T-cell (primary cell): ENCODE measurements around the gene EPHA2. TPM values are rescaled to one million over a fixed set of nuclear protein-coding genes. Genes with fewer than 3 reads are reported as not detected.

Experiments
- ATAC-seq, 4 experiments: fragments of 200-7000 bp in 3 of 4; fragments of 150-1000 bp in 1 of 4; cut with Tn5 transposase; replicated peaks in 1 of 4; 1 replicate in 3 of 4; 2 replicates in 1 of 4; pipeline ENCODE4 v1.10.0; 2021; ENCODE audit warnings: moderate library complexity in 3 of 4, mild to moderate bottlenecking in 2 of 4, moderate number of reproducible peaks in 1 of 4
- CTCF ChIA-PET, 2 donors: fragments of 300-600 bp; sonication (Branson Sonifier 250); formaldehyde crosslinking; loops; one replicate each; lab custom pipeline; 2022; ENCODE audit warnings: antibody characterized with exemption in 2 of 2; lab: Charles Lee
- POLR2A ChIA-PET, 2 donors: fragments of 300-600 bp; sonication (Branson Sonifier 250); formaldehyde crosslinking; loops; one replicate each; lab custom pipeline; 2022; ENCODE audit warnings: antibody characterized with exemption in 2 of 2; lab: Charles Lee
- DNase-seq, 35 experiments: peaks; one replicate each; pipeline versions ENCODE4 v3.0.0 to v3.0.0-alpha.2; 2013 to 2023
- H3K27ac ChIP-seq: one replicate; pipeline ENCODE4 v1.5.1; 2013; ENCODE audit warnings: low read length
- H3K27me3 ChIP-seq, 2 experiments: replicated peaks in 1 of 2; 1 replicate in 1 of 2; 2 replicates in 1 of 2; pipeline versions ENCODE4 v1.6.1 to v1.7.0; 2013; ENCODE audit warnings: low read length in 1 of 2, mixed read lengths in 1 of 2; ENCODE audit not compliant: control insufficient read depth in 2 of 2, insufficient read depth in 2 of 2; ENCODE audit errors: extremely low read depth in 1 of 2
- H3K36me3 ChIP-seq, 2 donors: 1 replicate in 1 of 2; 2 replicates in 1 of 2; pipeline versions ENCODE4 v1.6.1 to v1.7.0; 2013; ENCODE audit warnings: low read length in 1 of 2; ENCODE audit not compliant: control insufficient read depth in 2 of 2, insufficient read depth in 1 of 2; ENCODE audit errors: extremely low read depth in 1 of 2
- H3K4me1 ChIP-seq, 2 experiments: 1 replicate in 1 of 2; 2 replicates in 1 of 2; pipeline versions ENCODE4 v1.6.1 to v1.7.0; 2013; ENCODE audit warnings: low read length in 2 of 2, mixed read lengths in 1 of 2; ENCODE audit not compliant: insufficient read depth in 2 of 2, control insufficient read depth in 1 of 2; ENCODE audit errors: extremely low read depth in 1 of 2
- H3K4me3 ChIP-seq, 2 donors: 1 replicate in 1 of 2; 2 replicates in 1 of 2; pipeline versions ENCODE4 v1.5.1 to v1.7.0; 2013; ENCODE audit warnings: mild to moderate bottlenecking in 2 of 2, low read length in 1 of 2, moderate library complexity in 1 of 2; ENCODE audit not compliant: control insufficient read depth in 1 of 2; ENCODE audit errors: extremely low read depth in 1 of 2
- H3K9me3 ChIP-seq: 2 replicates; pipeline ENCODE4 v1.7.0; 2013
- H3K27ac Mint-ChIP-seq, 2 donors: one replicate each; pipeline ENCODE4 v1.8.0; 2020 to 2021; ENCODE audit warnings: mild to moderate bottlenecking in 2 of 2, mixed read lengths in 2 of 2
- H3K27me3 Mint-ChIP-seq, 2 donors: one replicate each; pipeline ENCODE4 v1.8.0; 2021 to 2022; ENCODE audit warnings: mixed read lengths in 2 of 2
- H3K36me3 Mint-ChIP-seq: one replicate; pipeline ENCODE4 v1.8.0; 2021; ENCODE audit warnings: mixed read lengths
- H3K4me1 Mint-ChIP-seq, 3 donors: one replicate each; pipeline ENCODE4 v1.8.0; 2020 to 2022; ENCODE audit warnings: mixed read lengths in 3 of 3, mild to moderate bottlenecking in 1 of 3
- H3K4me3 Mint-ChIP-seq, 3 donors: one replicate each; pipeline ENCODE4 v1.8.0; 2020 to 2022; ENCODE audit warnings: mild to moderate bottlenecking in 3 of 3, mixed read lengths in 3 of 3, moderate library complexity in 3 of 3
- H3K9me3 Mint-ChIP-seq, 3 donors: one replicate each; pipeline ENCODE4 v1.8.0; 2020 to 2022; ENCODE audit warnings: mixed read lengths in 3 of 3
- WGBS: methylation state at CpG from one replicate; pipeline ENCODE4 v1.1.5; 2013; ENCODE audit warnings: missing lambda C conversion rate; ENCODE audit not compliant: insufficient coverage; 5-methylcytosine and 5-hydroxymethylcytosine counted together
- total RNA-seq, 35 experiments: library from RNA in 6 of 35; stranded (reverse) in 6 of 35; fragments of 120-200 nt in 1 of 35; gene quantifications; one replicate each; pipeline versions ENCODE4 v1.2.1 to v1.2.4 and lab custom pipeline; 2013 to 2026

EPHA2 gene
- total RNA-seq, 5 donors from 2014 or later (not counting 1 experiment from before 2014, with no cell fraction given) = 0.19 to 0.66 (median 0.41) TPM; not detected in 1

GRCh38 chr1:16135501-16135900 lies 20.4 kb downstream of the EPHA2 start:
- Mint-ChIP-seq H3K9me3 (no peaks in the 10 kb centered on the region), H3K27ac (no peak overlapping the region), H3K4me1 (no peaks in the 10 kb centered on the region), H3K27me3 (no peaks in the 10 kb centered on the region), H3K4me3 (no peak overlapping the region), H3K36me3 (no peaks in the 10 kb centered on the region)
- ChIA-PET POLR2A (no interaction called here), CTCF (no interaction called here)
- DNase-seq = no peak
- H3K9me3 ChIP-seq = no peaks in the 10 kb centered on the region
- H3K4me3 ChIP-seq = no peak overlapping the region
- H3K27me3 ChIP-seq = peaks cover 0 to 10% of the 10 kb centered on the region in 2 experiments
- no peak for ATAC-seq
- no peaks in the 10 kb centered on the region for H3K36me3 ChIP-seq
- H3K4me1 ChIP-seq = no peaks in the 10 kb centered on the region
- WGBS = 90% methylated on average over 7 of the region's 12 CpGs
- no peak overlapping the region for H3K27ac ChIP-seq

GRCh38 chr1:16134906-16135305 lies 21.0 kb downstream of the EPHA2 start:
- no peaks in the 10 kb centered on the region for H3K27me3 Mint-ChIP-seq
- no peaks in the 10 kb centered on the region for H3K36me3 ChIP-seq
- no peak overlapping the region for H3K4me3 ChIP-seq
- ChIA-PET POLR2A (no interaction called here), CTCF (no interaction called here)
- WGBS = 93% methylated on average over 13 of the region's 16 CpGs
- H3K4me3 Mint-ChIP-seq = no peak overlapping the region
- peaks cover 0 to 8% of the 10 kb centered on the region in 2 experiments for H3K27me3 ChIP-seq
- no peak overlapping the region for H3K27ac ChIP-seq
- no peak for DNase-seq
- H3K9me3 ChIP-seq = no peaks in the 10 kb centered on the region
- H3K36me3 Mint-ChIP-seq = no peaks in the 10 kb centered on the region
- H3K9me3 Mint-ChIP-seq = no peaks in the 10 kb centered on the region
- H3K4me1 ChIP-seq = no peaks in the 10 kb centered on the region
- ATAC-seq = no peak
- no peak overlapping the region for H3K27ac Mint-ChIP-seq
- no peaks in the 10 kb centered on the region for H3K4me1 Mint-ChIP-seq

- no peak overlapping the region for H3K4me3 ChIP-seq
- no peak overlapping the region for H3K27ac ChIP-seq
- ChIA-PET POLR2A (no interaction called here), CTCF (interaction anchor here in 1 of 2 donors (0.6 kb wide), 1 partner anchor 230 kb away, joined by 3 read pairs; no protein-coding TSS in a partner anchor)
- H3K9me3 Mint-ChIP-seq = no peaks in the 10 kb centered on the region
- 89% methylated on average over 23 of the region's 33 CpGs for WGBS
- no peaks in the 10 kb centered on the region for H3K27me3 Mint-ChIP-seq
- H3K36me3 Mint-ChIP-seq = no peaks in the 10 kb centered on the region
- DNase-seq = no peak
- H3K4me1 Mint-ChIP-seq = no peaks in the 10 kb centered on the region
- no peak for ATAC-seq
- H3K4me1 ChIP-seq = no peaks in the 10 kb centered on the region
- peaks cover 0 to 8% of the 10 kb centered on the region in 2 experiments for H3K27me3 ChIP-seq
- no peak overlapping the region for H3K4me3 Mint-ChIP-seq
- H3K9me3 ChIP-seq = no peaks in the 10 kb centered on the region
- H3K27ac Mint-ChIP-seq = no peak overlapping the region
- H3K36me3 ChIP-seq = no peaks in the 10 kb centered on the region
Measured at GRCh38 chr1:16134066-16134801, 21.6 kb downstream of the EPHA2 start.

GRCh38 chr1:16133007-16133961 lies 22.6 kb downstream of the EPHA2 start:
- Mint-ChIP-seq H3K36me3 (no peaks in the 10 kb centered on the region), H3K27me3 (no peaks in the 10 kb centered on the region), H3K4me3 (no peak overlapping the region), H3K9me3 (no peaks in the 10 kb centered on the region), H3K4me1 (no peaks in the 10 kb centered on the region), H3K27ac (no peak overlapping the region)
- ChIA-PET CTCF (interaction anchor here in 1 of 2 donors (0.6 kb wide), 1 partner anchor 229 kb away, joined by 3 read pairs; no protein-coding TSS in a partner anchor), POLR2A (no interaction called here)
- WGBS = 91% methylated on average over 27 of the region's 28 CpGs
- no peak overlapping the region for H3K4me3 ChIP-seq
- H3K9me3 ChIP-seq = no peaks in the 10 kb centered on the region
- H3K4me1 ChIP-seq = no peaks in the 10 kb centered on the region
- ATAC-seq (no peak), DNase-seq (no peak)
- H3K36me3 ChIP-seq = no peaks in the 10 kb centered on the region
- peaks cover 0 to 8% of the 10 kb centered on the region in 2 experiments for H3K27me3 ChIP-seq
- no peak overlapping the region for H3K27ac ChIP-seq

GRCh38 chr1:16132325-16132785 lies 23.5 kb downstream of the EPHA2 start:
- Mint-ChIP-seq H3K27ac (no peak overlapping the region), H3K27me3 (peaks cover 0 to 2% of the 10 kb centered on the region in 2 donors), H3K4me1 (no peaks in the 10 kb centered on the region), H3K36me3 (no peaks in the 10 kb centered on the region), H3K9me3 (no peaks in the 10 kb centered on the region), H3K4me3 (no peak overlapping the region)
- no peaks in the 10 kb centered on the region for H3K36me3 ChIP-seq
- 90% methylated on average over 3 of the region's 6 CpGs for WGBS
- H3K27me3 ChIP-seq = peaks cover 0 to 8% of the 10 kb centered on the region in 2 experiments
- ChIA-PET POLR2A (no interaction called here), CTCF (no interaction called here)
- no peaks in the 10 kb centered on the region for H3K9me3 ChIP-seq
- DNase-seq (no peak), ATAC-seq (no peak)
- H3K27ac ChIP-seq = no peak overlapping the region
- no peaks in the 10 kb centered on the region for H3K4me1 ChIP-seq
- no peak overlapping the region for H3K4me3 ChIP-seq

GRCh38 chr1:16131636-16132324 lies 24.1 kb downstream of the EPHA2 start:
- H3K27ac Mint-ChIP-seq = no peak overlapping the region
- CTCF ChIA-PET = no interaction called here

More at GRCh38 chr1:16131636-16132324, 24.1 kb downstream of the EPHA2 start:
- Histone ChIP-seq H3K36me3 (no peaks in the 10 kb centered on the region), H3K9me3 (no peaks in the 10 kb centered on the region), H3K27me3 (peaks cover 0 to 8% of the 10 kb centered on the region in 2 experiments), H3K27ac (no peak overlapping the region), H3K4me3 (no peak overlapping the region), H3K4me1 (no peaks in the 10 kb centered on the region)
- Mint-ChIP-seq H3K4me3 (no peak overlapping the region), H3K9me3 (no peaks in the 10 kb centered on the region), H3K4me1 (no peaks in the 10 kb centered on the region), H3K27me3 (peaks cover 0 to 2% of the 10 kb centered on the region in 2 donors), H3K36me3 (no peaks in the 10 kb centered on the region)
- POLR2A ChIA-PET = no interaction called here
- 90% methylated on average over 22 of the region's 28 CpGs for WGBS
- DNase-seq (no peak), ATAC-seq (no peak)
